PC-9 (cell line): Measurements from ENCODE around the gene PCDHB15. TPM values are rescaled to one million over a fixed set of nuclear protein-coding genes. Genes with fewer than 3 reads are reported as not detected.
A peak's percentile ranks its signal among the peaks of the same experiment; 100 is the strongest.
"Not testable (repeated sequence)": the region's sequence is repeated elsewhere in the genome, so short reads cannot be mapped to it uniquely, and the experiment has no call there.

ENCODE experiments used
- BruUV-seq: library from RNA; stranded (reverse); fragments of 400-500 nt; replicated peaks from 2 replicates; lab custom pipeline; 2021; lab: Mats Ljungman, UMichigan
- CTCF ChIA-PET: fragments of 300-600 bp; sonication (Branson Sonifier 250); formaldehyde crosslinking; loops from one replicate; lab custom pipeline; 2022; ENCODE audit warnings: antibody characterized with exemption; lab: Charles Lee
- POLR2A ChIA-PET: fragments of 300-600 bp; sonication (Branson Sonifier 250); formaldehyde crosslinking; loops from one replicate; lab custom pipeline; 2022; ENCODE audit warnings: antibody characterized with exemption; ENCODE audit not compliant: unreplicated experiment; lab: Charles Lee
- DNase-seq, 2 experiments: peaks; one replicate each; pipeline versions ENCODE4 v3.0.0 to v3.0.0-alpha.2; 2015 to 2022; ENCODE audit warnings: mixed read lengths in 1 of 2
- H2AFZ ChIP-seq: fragments of 200-600 bp; sonication (generic); 2 replicates; pipeline ENCODE4 v1.8.1; 2017; ENCODE audit warnings: antibody characterized with exemption
- H3F3A ChIP-seq: fragments of 200-600 bp; sonication (generic); 2 replicates; pipeline ENCODE4 v1.8.1; 2017; ENCODE audit warnings: antibody characterized with exemption, mild to moderate bottlenecking, low read depth; ENCODE audit not compliant: insufficient read depth
- H3K27ac ChIP-seq: fragments of 200-600 bp; sonication (generic); 2 replicates; pipeline ENCODE4 v1.6.1; 2016; ENCODE audit warnings: mixed run types
- H3K27me3 ChIP-seq: fragments of 200-600 bp; sonication (generic); 2 replicates; pipeline ENCODE4 v1.6.1; 2016; ENCODE audit warnings: low read depth, mixed run types; ENCODE audit not compliant: insufficient read depth
- H3K36me3 ChIP-seq: fragments of 200-600 bp; sonication (generic); 2 replicates; pipeline ENCODE4 v1.6.1; 2016; ENCODE audit warnings: low read depth, mixed run types
- H3K4me1 ChIP-seq: fragments of 200-600 bp; sonication (generic); replicated peaks from 2 replicates; pipeline ENCODE4 v1.6.1; 2016; ENCODE audit warnings: mixed run types; ENCODE audit not compliant: insufficient read depth
- H3K4me2 ChIP-seq: fragments of 200-600 bp; sonication (generic); 2 replicates; pipeline ENCODE4 v1.6.1; 2017; ENCODE audit warnings: mixed run types
- H3K4me3 ChIP-seq: fragments of 200-600 bp; sonication (generic); 2 replicates; pipeline ENCODE4 v1.6.1; 2016; ENCODE audit warnings: mixed run types
- H3K79me2 ChIP-seq: fragments of 200-600 bp; sonication (generic); 2 replicates; pipeline ENCODE4 v1.6.1; 2017; ENCODE audit warnings: low read depth, mixed run types
- H3K9me2 ChIP-seq: fragments of 200-600 bp; sonication (generic); 2 replicates; pipeline ENCODE4 v1.8.1; 2017; ENCODE audit warnings: mild to moderate bottlenecking; ENCODE audit not compliant: insufficient read depth
- H3K9me3 ChIP-seq: fragments of 200-600 bp; sonication (generic); 2 replicates; pipeline ENCODE4 v1.8.1; 2016; ENCODE audit warnings: low read depth; ENCODE audit not compliant: insufficient read depth
- H4K20me1 ChIP-seq: fragments of 200-600 bp; sonication (generic); 2 replicates; pipeline ENCODE4 v1.8.1; 2017; ENCODE audit not compliant: insufficient read depth
- EZH2 ChIP-seq: fragments of 200-600 bp; sonication (generic); IDR thresholded peaks from 2 replicates; pipeline ENCODE4 v1.8.0; 2017; ENCODE audit warnings: antibody characterized with exemption, low read depth
- intact Hi-C: fragments of 100-400 bp; cut with micrococcal nuclease; formaldehyde crosslinking; loops from one replicate; pipeline ENCODE4 v1.10.0; 2022; ENCODE audit not compliant: unreplicated experiment
- total RNA-seq: library from RNA; stranded (reverse); gene quantifications from 2 replicates; pipeline ENCODE4 v1.2.3, GENCODE V29; 2021
- TF ChIP-seq, protein P1 (sequence below): fragments of 200-600 bp; sonication (generic); conservative IDR thresholded peaks from 2 replicates; pipeline ENCODE4 v1.6.1; 2017; ENCODE audit warnings: mixed run types, antibody characterized with exemption, mild to moderate bottlenecking, moderate library complexity

The PCDHB15 gene
- total RNA-seq, 1 experiment from 2014 or later, result not detected

DNA sequence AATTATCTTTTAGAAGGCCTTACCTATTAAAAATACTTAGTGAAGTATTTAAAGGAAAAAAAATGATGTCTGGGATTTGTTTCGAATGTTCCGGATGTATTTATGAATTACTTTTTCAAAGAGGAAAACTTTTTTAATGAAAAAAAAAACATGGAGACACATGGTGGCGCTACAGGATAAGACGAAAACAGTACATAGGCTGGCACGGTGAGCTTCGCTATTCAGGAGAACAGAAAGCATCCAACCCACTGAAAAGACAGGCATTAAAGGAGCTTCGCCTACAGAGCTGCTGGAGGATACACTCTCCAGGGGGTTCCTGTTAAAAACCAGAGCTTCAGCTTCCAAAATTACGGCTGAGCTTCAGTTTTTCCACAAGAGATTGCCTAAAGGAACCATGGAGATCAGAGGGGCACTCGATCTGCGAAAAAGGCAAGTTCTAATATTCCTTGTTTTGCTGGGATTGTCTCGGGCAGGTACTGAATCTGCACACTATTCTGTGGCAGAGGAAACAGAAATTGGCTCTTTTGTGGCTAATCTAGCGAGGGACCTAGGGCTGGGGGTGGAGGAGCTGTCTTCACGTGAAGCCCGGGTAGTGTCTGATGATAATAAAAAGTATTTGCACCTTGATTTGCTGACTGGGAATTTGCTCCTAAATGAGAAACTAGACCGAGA, 21.9 kb upstream of the PCDHB15 start, which contains the start of gene PCDHB14:
TSS of gene PCDHB14 (plus strand) at position 232 of the 672 bp plus-strand sequence. CDS start at position 395, 163 bp downstream.
- Histone ChIP-seq H2AFZ (peak within 1 kb of the TSS; percentile 79), H3K9me3 (no peaks in the 10 kb centered on the region), H3F3A (no peaks in the 10 kb centered on the region), H3K79me2 (no peaks in the 10 kb centered on the region), H3K4me2 (peak within 1 kb of the TSS; percentile 85), H3K36me3 (no peaks in the 10 kb centered on the region), H4K20me1 (no peaks in the 10 kb centered on the region), H3K27me3 (no peaks in the 10 kb centered on the region), H3K9me2 (no peaks in the 10 kb centered on the region), H3K27ac (no peak within 1 kb of the TSS), H3K4me1 (no peaks in the 10 kb centered on the region), H3K4me3 (peak within 1 kb of the TSS; percentile 52)
- CTCF ChIA-PET, result interaction anchor here (0.5 to 1.1 kb wide), 6 partner anchors 129 to 793 kb away, joined by 3 to 14 read pairs (median 4); partner anchors contain the start of genes PCDHB2 and PCDHGA10
- POLR2A ChIA-PET, result interaction anchor here (0.6 kb wide), 1 partner anchor 474 kb away, joined by 4 read pairs; no protein-coding TSS in a partner anchor
- intact Hi-C loops, result loop anchor here (2.0 to 5.0 kb wide), 2 partner anchors 189 to 342 kb away; partner anchors contain the start of gene PCDHGA10
- BruUV-seq, result no TSS peak
- peak in 1 of 2 experiments; percentile 9 for DNase-seq
- no peak for TF ChIP-seq EZH2
- TF ChIP-seq, protein P1, sequence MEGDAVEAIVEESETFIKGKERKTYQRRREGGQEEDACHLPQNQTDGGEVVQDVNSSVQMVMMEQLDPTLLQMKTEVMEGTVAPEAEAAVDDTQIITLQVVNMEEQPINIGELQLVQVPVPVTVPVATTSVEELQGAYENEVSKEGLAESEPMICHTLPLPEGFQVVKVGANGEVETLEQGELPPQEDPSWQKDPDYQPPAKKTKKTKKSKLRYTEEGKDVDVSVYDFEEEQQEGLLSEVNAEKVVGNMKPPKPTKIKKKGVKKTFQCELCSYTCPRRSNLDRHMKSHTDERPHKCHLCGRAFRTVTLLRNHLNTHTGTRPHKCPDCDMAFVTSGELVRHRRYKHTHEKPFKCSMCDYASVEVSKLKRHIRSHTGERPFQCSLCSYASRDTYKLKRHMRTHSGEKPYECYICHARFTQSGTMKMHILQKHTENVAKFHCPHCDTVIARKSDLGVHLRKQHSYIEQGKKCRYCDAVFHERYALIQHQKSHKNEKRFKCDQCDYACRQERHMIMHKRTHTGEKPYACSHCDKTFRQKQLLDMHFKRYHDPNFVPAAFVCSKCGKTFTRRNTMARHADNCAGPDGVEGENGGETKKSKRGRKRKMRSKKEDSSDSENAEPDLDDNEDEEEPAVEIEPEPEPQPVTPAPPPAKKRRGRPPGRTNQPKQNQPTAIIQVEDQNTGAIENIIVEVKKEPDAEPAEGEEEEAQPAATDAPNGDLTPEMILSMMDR, result peak; percentile 66

DNA sequence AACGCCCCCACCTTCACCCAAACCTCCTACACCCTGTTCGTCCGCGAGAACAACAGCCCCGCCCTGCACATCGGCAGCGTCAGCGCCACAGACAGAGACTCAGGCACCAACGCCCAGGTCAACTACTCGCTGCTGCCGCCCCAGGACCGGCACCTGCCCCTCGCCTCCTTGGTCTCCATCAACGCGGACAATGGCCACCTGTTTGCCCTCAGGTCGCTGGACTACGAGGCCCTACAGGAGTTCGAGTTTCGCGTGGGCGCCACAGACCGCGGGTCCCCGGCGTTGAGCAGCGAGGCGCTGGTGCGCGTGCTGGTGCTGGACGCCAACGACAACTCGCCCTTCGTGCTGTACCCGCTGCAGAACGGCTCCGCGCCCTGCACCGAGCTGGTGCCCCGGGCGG, 20.4 kb upstream of the PCDHB15 start:
- H3K27me3 ChIP-seq, H4K20me1 ChIP-seq, H3K36me3 ChIP-seq, H3K4me1 ChIP-seq, DNase-seq, POLR2A ChIA-PET, CTCF ChIA-PET, BruUV-seq, H3K9me2 ChIP-seq, H3K27ac ChIP-seq, H3K9me3 ChIP-seq, H3K4me2 ChIP-seq, H3K4me3 ChIP-seq, H2AFZ ChIP-seq, H3K79me2 ChIP-seq, H3F3A ChIP-seq: not testable (repeated sequence)
- intact Hi-C loops, result loop anchor here (5.0 kb wide), 1 partner anchor 187 kb away; the partner anchor contains the start of gene PCDHGA10

DNA sequence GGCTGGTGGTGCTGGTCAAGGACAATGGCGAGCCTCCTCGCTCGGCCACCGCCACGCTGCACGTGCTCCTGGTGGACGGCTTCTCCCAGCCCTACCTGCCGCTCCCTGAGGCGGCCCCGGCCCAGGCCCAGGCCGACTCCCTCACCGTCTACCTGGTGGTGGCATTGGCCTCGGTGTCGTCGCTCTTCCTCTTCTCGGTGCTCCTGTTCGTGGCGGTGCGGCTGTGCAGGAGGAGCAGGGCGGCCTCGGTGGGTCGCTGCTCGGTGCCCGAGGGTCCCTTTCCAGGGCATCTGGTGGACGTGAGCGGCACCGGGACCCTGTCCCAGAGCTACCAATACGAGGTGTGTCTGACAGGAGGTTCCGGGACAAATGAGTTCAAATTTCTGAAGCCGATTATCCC, 19.8 kb upstream of the PCDHB15 start:
- H2AFZ ChIP-seq, H3K36me3 ChIP-seq, POLR2A ChIA-PET, H3K27ac ChIP-seq, H3K9me3 ChIP-seq, intact Hi-C loops, H3K4me1 ChIP-seq, H3K4me2 ChIP-seq, DNase-seq, H3K27me3 ChIP-seq, BruUV-seq, H3F3A ChIP-seq, H4K20me1 ChIP-seq, H3K79me2 ChIP-seq, CTCF ChIA-PET, H3K9me2 ChIP-seq, H3K4me3 ChIP-seq: not testable (repeated sequence)

DNA sequence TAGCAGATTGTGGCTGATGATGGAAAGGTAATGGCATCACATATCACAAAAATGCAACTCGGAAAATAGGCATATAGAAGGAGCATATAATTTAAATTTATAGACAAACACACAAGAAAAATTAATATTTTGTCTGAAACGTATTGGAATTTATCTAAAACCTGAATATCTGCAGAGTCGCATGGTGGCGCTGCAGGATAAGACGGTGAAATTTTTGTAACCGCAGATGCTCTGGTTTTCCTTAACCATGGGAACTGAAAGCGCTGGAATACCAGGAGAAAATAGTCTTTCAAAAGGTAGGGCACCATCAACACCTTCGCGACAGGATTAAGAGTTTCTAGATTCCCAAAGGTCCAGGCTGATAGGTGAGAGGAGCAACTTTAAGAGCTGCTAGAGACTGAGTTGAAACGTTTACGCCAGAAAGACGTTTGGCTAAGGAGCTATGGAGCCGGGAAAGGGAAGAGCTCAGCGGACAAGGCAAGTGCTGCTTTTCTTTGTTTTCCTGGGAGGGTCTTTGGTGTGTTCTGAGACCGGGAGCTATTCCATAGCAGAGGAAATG, 11.0 kb upstream of the PCDHB15 start:
- H3K27ac ChIP-seq, result no peak overlapping the region
- ChIA-PET POLR2A (no interaction called here), CTCF (interaction anchor here (1.6 kb wide), 1 partner anchor 333 kb away, joined by 4 read pairs; no protein-coding TSS in a partner anchor)
- no peaks in the 10 kb centered on the region; the same call in 1 of the 2 replicates for H3K9me3 ChIP-seq
- no peaks in the 10 kb centered on the region; the same call in 1 of the 2 replicates for H3K27me3 ChIP-seq
- H3K9me2 ChIP-seq, result no peaks in the 10 kb centered on the region
- H3K4me2 ChIP-seq, result peak overlapping the region; percentile 1; the same call in 1 of the 2 replicates
- H3K4me3 ChIP-seq, result no peak overlapping the region; the same call in 1 of the 2 replicates
- no peaks in the 10 kb centered on the region for H3K79me2 ChIP-seq
- no TSS peak for BruUV-seq
- H2AFZ ChIP-seq, result peak overlapping the region; percentile 66; the same call in 1 of the 2 replicates
- H3F3A ChIP-seq, result no peaks in the 10 kb centered on the region
- intact Hi-C loops, result no loop called here
- H3K4me1 ChIP-seq, result no peaks in the 10 kb centered on the region
- no peak for TF ChIP-seq EZH2
- TF ChIP-seq, protein P1, result peak; percentile 44
- H3K36me3 ChIP-seq, result no peaks in the 10 kb centered on the region
- no peaks in the 10 kb centered on the region for H4K20me1 ChIP-seq
- DNase-seq, result peak in 1 of 2 experiments; percentile 7

DNA sequence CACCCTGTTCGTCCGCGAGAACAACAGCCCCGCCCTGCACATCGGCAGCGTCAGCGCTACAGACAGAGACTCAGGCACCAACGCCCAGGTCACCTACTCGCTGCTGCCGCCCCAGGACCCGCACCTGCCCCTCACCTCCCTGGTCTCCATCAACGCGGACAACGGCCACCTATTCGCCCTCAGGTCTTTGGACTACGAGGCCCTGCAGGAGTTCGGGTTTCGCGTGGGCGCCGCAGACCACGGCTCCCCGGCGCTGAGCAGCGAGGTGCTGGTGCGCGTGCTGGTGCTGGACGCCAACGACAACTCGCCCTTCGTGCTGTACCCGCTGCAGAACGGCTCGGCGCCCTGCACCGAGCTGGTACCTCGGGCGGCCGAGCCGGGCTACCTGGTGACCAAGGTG, 9.3 kb upstream of the PCDHB15 start:
- DNase-seq, H3K79me2 ChIP-seq, H3K4me3 ChIP-seq, H3K4me1 ChIP-seq, H3K4me2 ChIP-seq, H2AFZ ChIP-seq, H3K9me2 ChIP-seq, POLR2A ChIA-PET, H3K27me3 ChIP-seq, intact Hi-C loops, H4K20me1 ChIP-seq, CTCF ChIA-PET, H3F3A ChIP-seq, H3K36me3 ChIP-seq, BruUV-seq, H3K27ac ChIP-seq, H3K9me3 ChIP-seq: not testable (repeated sequence)
